GM19463 (cell line): ENCODE measurements around the gene SLC35G2.
"Not testable (repeated sequence)": the region's sequence is repeated elsewhere in the genome, so short reads cannot be mapped to it uniquely, and the experiment has no call there.

Source experiments
- ATAC-seq: cut with Tn5 transposase; IDR thresholded peaks from one replicate; pipeline ENCODE4 v1.9.1; 2021; ENCODE audit warnings: mild to moderate bottlenecking, moderate library complexity; ENCODE audit not compliant: unreplicated experiment

The SLC35G2 gene

DNA sequence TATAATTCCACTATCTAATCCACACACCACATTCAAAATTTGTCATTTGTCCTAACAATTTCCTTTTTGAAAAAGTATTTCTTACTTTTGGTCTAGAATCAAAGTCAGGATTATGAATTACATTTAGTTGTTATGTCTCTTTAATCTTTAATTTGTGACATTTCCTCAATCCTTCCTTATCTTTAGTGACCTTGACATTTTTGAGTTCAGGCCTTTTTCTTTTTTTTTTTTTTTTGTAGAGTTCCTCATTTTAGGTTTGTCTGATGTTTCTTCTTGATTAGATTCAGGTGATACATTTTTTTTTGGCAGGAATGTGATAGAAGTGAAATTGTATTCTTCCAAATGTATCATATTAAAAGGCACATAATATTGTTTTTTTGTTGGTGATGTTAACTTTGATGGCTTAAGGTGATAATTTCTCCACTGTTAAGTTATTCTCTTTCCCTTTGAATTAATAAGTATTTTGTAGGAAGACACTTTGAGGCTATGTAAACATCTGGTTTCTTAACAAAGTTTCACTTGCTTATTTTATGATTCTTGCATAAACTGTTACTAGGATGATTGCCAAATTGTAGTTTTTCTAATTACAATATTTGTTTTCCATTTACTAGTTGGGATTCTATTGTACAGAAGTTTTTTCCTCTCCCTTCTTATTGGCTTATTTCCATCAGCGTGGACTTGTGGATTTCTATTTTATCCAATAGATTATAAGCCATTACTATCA, 16.3 kb downstream of the SLC35G2 start:
- ATAC-seq = no peak

GRCh38 chr3:136835813-136836510, 17.0 kb downstream of the SLC35G2 start:
- ATAC-seq = no peak

- ATAC-seq = no peak
These were observed 17.7 kb downstream of the SLC35G2 start for GRCh38 chr3:136836511-136837156.

DNA sequence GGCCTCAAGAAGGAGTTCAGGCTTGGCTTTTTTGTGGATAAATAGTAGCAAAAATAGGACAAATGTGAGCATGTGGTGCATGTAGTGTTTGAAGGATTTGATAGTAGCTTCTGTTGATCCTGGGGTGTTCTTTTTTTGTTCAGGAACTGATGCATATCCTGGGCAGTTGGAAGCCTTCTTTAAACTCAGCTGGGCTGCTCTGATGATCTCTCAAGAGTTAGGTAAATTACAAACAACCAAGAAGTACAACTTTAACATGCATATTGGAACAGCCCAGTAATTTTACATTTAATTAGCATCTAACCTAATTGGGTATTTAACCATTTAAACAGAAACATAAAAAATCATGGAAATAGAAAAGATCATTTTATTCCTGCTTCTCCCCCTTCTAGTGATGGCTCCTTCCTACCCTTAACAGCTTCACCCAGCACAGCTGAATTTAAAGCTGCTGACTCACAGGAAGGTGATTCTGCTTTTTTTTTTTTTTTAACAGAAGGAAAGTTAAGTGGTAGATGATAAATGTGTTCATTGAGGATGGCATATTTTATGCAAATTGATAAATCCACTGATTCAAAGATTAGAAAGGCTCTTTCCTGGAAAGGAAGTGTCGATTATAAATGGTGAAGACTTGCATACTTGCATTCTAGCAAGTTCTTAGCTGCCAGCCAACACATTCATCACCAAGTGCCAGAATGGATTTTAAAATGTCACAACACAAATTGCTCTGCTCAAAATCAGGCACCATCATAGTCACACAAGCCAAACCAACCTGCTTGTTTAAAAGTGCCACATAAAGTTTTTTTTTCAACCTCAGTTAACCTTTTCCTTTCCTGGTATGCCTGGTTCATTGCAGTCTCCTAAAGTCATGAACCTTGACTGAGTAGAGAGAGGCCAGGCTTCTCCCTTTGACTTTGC, 20.0 kb downstream of the SLC35G2 start:
- ATAC-seq = no peak

- ATAC-seq = no peak
These were observed 20.6 kb downstream of the SLC35G2 start for GRCh38 chr3:136839556-136839931.

GRCh38 chr3:136840252-136840651, 21.3 kb downstream of the SLC35G2 start:
- no peak for ATAC-seq

DNA sequence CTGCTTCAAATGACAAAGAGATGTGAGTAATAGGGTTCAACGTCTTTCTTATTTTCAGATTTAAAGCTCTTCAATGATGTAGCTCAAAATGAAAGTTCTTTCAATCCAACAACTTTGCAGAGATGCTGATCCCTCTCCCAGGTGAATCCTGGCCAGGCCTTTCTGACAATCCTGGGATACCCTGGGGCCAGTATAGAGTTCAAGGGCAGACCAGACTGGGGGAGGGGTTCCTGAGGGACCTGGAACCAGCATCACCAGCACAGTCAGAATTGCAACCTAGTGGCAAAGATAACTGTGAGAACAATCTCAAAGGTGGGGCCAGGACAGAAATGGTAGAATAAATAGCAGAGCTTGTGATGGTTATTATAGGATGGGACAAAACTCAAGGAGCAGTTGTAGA, 23.4 kb downstream of the SLC35G2 start:
- ATAC-seq = no peak

DNA sequence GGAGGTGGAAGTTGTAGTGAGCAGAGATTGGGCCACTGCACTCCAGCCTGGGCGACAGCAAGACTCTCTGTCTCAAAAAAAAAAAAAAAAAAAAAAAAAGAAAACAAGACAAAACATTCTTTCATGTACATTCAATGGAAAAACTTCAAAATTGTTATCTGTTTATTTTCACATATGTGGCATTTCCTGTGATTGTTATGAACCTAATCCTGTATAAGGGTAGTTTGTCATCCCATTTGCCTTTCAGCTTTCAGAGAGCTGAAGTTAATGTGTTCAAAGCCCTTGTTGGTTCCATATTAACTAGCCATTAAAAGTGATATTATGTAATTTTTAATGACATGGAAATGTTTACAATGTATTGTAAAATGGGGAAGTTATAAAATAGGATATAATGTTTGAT, 25.8 kb downstream of the SLC35G2 start:
- ATAC-seq = no peak

GRCh38 chr3:136852180-136852579, 33.3 kb downstream of the SLC35G2 start:
- no peak for ATAC-seq

DNA sequence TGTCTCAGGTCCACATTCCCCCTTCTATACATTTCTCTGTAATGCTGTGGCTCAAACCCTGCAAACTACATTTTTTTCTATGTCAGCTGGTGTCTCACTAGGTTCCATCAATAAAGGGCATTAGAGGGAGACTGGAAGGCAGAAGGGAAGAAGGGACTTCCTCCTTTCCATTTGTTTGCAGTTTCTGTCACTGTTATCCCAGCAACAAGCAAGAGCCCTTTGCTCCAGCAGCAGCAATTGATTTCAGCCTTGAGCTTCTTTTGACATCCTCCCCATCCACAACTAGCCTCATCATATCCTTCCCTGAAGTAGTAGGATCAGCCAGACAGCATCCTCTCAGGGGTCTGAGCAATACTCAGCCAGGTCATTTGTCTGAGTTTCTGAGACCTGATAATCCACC, 37.7 kb downstream of the SLC35G2 start:
- no peak for ATAC-seq

DNA sequence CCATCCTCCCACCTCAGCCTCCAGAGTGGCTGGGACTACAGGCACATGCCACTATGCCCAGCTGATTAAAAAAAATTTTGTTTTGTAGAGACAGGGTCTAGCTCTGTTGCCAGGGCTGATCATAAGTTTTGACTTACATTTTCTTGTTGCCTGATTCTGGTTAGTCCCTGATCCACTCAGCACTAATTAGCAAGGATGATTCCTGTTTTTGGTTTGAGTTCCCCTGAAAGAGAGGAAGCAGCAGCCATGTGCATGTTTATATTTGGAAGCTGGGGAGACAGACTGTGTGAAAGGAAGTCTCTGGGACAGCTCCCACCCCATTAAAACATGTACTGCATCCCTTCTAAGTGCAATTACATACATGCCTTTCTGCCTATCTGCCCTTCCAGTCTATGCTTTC, 39.5 kb downstream of the SLC35G2 start:
- ATAC-seq = no peak

GRCh38 chr3:136860541-136860940, 41.6 kb downstream of the SLC35G2 start:
- ATAC-seq = no peak

GRCh38 chr3:136861890-136862616, 43.1 kb downstream of the SLC35G2 start, which contains the start of gene NCK1:
Gene NCK1, plus strand, starts transcription at chr3:136862208. Its CDS starts 65,794 bp downstream, at chr3:136928002.
- peak; percentile 96 for ATAC-seq

GRCh38 chr3:136862617-136863322, 43.8 kb downstream of the SLC35G2 start:
- ATAC-seq = peak; percentile 16

DNA sequence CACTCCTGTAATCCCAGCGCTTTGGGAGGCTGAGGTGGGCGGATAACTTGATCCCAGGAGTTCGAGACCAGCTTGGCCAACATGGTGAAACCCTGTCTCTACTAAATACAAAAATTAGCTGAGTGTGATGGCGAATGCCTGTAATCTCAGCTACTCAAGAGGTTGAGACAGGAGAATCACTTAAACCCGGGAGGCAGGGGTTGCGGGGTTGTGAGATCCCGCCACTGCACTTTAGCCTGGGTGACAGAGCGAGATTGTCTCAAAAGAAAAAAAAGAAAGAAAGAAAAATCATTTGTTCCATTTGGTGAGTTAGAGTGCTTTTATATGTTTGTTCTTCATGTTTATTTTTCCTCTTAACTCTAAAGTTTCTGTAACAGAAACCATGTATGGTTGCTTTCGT, 50.4 kb downstream of the SLC35G2 start:
- no peak for ATAC-seq

DNA sequence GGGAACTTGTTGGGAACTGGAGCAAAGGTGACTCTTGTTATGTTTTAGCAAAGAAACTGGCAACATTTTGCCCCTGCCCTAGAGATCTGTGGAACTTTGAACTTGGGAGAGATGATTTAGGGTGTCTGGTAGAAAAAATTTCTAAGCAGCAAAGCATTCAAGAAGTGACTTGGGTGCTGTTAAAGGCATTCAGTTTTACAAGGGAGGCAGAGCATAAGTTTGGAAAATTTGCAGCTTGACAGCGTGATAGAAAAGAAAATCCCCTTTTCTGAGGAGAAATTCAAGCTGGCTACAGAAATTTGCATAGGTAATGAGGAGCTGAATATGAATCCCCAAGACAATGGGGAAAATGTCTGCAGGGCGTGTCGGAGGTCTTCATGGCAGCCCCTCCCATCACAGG, 53.3 kb downstream of the SLC35G2 start:
- ATAC-seq = not testable (repeated sequence)

DNA sequence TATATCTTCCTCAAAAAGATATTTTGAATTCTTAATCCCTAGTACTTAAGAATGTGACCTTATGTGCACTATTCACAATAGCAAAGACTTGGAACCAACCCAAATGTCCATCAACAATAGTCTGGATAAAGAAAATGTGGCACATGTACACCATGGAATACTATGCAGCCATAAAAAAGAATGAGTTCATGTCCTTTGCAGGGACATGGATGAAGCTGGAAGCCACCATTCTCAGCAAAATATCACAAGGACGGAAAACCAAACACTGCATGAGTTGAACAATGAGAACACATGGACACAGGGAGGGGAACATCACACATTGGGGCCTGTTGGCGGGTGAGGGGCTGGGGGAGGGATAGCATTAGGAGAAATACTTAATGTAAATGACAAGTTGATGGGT, 60.6 kb downstream of the SLC35G2 start:
- ATAC-seq = not testable (repeated sequence)

- ATAC-seq = no peak
These were observed 63.6 kb downstream of the SLC35G2 start for GRCh38 chr3:136882571-136882970.

- peak; percentile 40 for ATAC-seq
These were observed 65.2 kb downstream of the SLC35G2 start for GRCh38 chr3:136883967-136884720.
